Brain microvascular endothelial cell (primary cell): ENCODE results near the gene C11orf21.

Experiments used
- DNase-seq: peaks from one replicate; pipeline ENCODE4 v3.0.0-alpha.2; 2020
- H3K27ac ChIP-seq: fragments of 250-450 bp; sonication (Bioruptor Pico); 2 replicates; pipeline ENCODE4 v1.5.1; 2020; ENCODE audit warnings: mild to moderate bottlenecking, moderate library complexity
- H3K27me3 ChIP-seq: fragments of 250-450 bp; sonication (Bioruptor Pico); replicated peaks from 2 replicates; pipeline ENCODE4 v1.5.1; 2020; ENCODE audit warnings: mild to moderate bottlenecking
- H3K36me3 ChIP-seq: fragments of 250-450 bp; sonication (Bioruptor Pico); replicated peaks from 2 replicates; pipeline ENCODE4 v1.5.1; 2020; ENCODE audit warnings: mild to moderate bottlenecking
- H3K4me3 ChIP-seq: 2 replicates; pipeline ENCODE4 v1.5.1; 2011; ENCODE audit warnings: low read depth, mild to moderate bottlenecking, control low read depth, low read length, moderate library complexity
- in situ Hi-C: cut with HindIII; loops from 2 replicates; pipeline ENCODE4 v1.10.0; 2017; ENCODE audit warnings: low sequenced_read_pairs, low pct_ligation_motif_present
- TF ChIP-seq, protein P1 (sequence below): IDR thresholded peaks from 2 replicates; pipeline ENCODE4 v1.5.1; 2011; ENCODE audit warnings: low read depth, mild to moderate bottlenecking, moderate library complexity, low read length, control low read depth, inconsistent platforms; ENCODE audit errors: missing control alignments

The C11orf21 gene

DNA sequence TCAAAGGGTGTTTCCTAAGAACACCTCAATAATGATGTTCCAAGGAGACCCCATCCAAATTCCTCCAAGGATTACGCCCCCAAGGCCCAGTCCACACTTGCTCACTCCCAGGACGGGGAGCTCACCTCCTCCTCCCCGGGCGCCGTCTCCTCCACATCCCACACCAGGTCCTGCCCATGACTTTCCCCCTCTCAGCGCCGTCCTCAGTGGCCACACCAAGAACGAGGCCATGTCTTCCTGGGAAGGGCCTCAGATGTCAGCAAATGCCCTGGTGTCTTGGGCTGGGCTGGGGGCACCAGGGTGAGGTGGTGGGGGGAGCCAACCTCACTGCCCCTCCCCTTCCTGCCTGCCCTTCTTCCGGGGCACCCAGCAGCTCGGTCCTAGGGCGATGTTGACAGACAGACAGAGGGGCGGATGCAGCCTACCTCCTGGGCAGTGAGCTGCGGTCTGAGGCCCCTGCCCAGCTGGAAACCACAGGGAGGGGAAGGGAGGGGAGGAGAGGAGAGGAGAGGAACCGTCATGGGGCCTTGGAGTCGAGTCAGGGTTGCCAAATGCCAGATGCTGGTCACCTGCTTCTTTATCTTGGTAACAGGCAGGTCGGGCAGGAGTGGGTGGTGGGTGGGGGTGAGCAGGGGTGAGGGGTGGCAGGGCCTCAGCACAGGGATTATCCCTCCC lies at the start of gene C11orf21, which contains the start of gene TSPAN32:
Gene C11orf21, minus strand, starts transcription at position 288 of the 675 bp plus-strand sequence. Its CDS starts 110 bp downstream, at position 178.
Gene TSPAN32, plus strand, starts transcription at position 383 of the 675 bp plus-strand sequence. Its CDS starts 137 bp downstream, at position 520.
- H3K27me3 ChIP-seq = no peaks in the 10 kb centered on the region
- H3K27ac ChIP-seq = no peak within 1 kb of the TSS
- TF ChIP-seq, protein P1, sequence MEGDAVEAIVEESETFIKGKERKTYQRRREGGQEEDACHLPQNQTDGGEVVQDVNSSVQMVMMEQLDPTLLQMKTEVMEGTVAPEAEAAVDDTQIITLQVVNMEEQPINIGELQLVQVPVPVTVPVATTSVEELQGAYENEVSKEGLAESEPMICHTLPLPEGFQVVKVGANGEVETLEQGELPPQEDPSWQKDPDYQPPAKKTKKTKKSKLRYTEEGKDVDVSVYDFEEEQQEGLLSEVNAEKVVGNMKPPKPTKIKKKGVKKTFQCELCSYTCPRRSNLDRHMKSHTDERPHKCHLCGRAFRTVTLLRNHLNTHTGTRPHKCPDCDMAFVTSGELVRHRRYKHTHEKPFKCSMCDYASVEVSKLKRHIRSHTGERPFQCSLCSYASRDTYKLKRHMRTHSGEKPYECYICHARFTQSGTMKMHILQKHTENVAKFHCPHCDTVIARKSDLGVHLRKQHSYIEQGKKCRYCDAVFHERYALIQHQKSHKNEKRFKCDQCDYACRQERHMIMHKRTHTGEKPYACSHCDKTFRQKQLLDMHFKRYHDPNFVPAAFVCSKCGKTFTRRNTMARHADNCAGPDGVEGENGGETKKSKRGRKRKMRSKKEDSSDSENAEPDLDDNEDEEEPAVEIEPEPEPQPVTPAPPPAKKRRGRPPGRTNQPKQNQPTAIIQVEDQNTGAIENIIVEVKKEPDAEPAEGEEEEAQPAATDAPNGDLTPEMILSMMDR = no peak
- no peak for DNase-seq
- H3K4me3 ChIP-seq = no peak within 1 kb of the TSS
- H3K36me3 ChIP-seq = no peaks in the 10 kb centered on the region
- in situ Hi-C loops = no loop called here

DNA sequence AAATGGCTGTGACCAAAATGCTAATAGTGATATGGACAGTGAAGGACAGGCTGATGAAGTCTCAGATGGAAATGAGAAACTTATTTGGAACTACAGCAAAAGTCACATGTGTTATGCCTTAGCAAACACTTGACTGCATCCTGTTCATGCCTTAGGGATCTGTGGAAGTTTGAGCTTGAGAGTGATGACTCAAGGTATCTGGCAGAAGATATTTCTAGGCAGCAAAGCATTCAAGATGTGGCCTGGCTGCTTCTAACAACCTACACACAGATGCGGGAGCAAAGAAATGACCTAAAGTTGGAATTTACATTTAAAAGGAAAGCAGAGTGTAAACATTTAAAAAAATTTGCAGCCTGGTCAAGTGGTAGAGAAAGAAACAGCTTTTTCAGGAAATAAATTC lies 47.3 kb upstream of the C11orf21 start:
- in situ Hi-C loops = no loop called here
- DNase-seq = peak; percentile 13
- TF ChIP-seq, protein P1 = no peak
- H3K4me3 ChIP-seq = no peak overlapping the region
- no peaks in the 10 kb centered on the region for H3K36me3 ChIP-seq
- H3K27ac ChIP-seq = no peak overlapping the region
- no peaks in the 10 kb centered on the region for H3K27me3 ChIP-seq

DNA sequence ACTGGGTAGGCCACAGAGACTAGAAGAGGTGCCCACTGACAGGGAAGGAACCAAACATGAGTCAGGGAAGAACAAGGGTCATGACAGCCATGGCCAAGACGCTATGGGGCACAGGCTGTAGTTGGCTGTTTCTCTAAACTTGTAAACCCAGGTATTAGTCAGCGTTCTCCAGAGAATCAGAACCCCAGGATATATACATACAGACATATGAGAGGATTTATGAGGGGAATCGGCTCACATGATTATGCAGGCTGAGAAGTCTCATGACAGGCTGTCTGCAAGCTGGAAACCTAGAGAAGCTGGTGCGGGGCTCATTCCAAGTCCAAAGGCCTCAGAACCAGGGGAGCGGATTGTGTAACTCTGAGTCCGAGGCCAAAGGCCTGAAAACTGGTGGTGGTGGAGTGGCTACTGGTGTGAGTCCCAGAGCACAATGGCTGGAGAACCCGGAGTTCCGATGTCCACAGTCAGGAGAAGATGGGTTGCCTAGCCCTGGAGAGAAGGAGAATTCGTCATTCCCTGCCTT lies 45.7 kb upstream of the C11orf21 start:
- TF ChIP-seq, protein P1 = no peak
- H3K36me3 ChIP-seq = no peaks in the 10 kb centered on the region
- H3K27me3 ChIP-seq = no peaks in the 10 kb centered on the region
- no peak for DNase-seq
- in situ Hi-C loops = no loop called here
- H3K27ac ChIP-seq = no peak overlapping the region
- no peak overlapping the region for H3K4me3 ChIP-seq

DNA sequence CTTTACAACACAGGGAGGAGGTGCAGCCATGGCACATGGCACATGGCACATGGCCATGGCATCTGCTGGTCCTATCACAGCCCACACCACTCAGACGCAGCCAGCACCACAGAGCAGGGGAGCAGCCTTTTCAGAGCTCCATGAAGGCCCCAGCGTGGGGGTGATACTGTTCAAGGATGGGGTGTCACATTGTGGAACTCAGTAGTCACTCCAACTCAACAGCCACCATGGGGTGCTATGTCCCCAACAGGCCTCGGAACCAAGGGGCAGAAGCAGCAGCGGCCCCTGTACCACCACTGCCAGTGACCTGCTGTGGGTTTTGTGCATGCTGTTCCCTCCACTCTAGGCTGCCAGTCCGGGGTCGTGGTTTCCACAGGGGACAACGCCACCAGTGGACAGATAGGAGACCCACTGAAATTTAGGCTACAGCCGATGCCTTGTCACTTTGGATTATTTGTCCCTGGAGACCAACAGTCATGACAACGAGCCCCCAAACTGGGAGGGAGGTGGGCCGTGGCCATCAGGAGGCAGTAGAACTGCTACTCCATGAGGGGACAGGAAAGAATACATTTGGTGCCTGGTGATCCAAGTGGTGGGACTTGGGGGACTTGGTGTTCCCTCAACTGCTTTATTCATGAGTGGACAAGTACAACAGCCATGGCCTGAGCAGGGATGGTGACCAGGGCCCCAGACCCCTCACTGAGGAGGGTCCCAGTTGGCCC lies 45.0 kb upstream of the C11orf21 start:
- in situ Hi-C loops = no loop called here
- TF ChIP-seq, protein P1 = no peak

DNA sequence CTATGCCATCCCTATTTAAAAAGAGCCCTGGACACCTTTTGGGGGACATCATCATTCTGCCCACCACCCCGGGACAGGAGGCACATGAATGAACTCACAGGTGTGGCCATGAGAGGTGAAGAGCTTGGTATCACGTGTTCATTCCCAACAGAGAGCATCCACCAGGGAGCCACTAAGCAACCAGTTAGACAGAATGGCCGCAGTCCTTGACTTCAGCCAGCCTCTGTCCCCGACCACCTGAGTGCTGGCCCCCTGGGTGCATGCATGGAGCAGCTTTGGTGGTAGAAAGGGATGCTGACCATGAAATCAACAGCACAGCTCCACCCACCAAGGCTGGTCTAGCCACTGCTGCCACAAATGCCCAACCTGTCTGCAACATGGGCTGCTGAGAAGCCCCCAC lies 44.3 kb upstream of the C11orf21 start:
- TF ChIP-seq, protein P1 = no peak
- H3K27me3 ChIP-seq = no peaks in the 10 kb centered on the region
- no peaks in the 10 kb centered on the region for H3K36me3 ChIP-seq
- H3K27ac ChIP-seq = no peak overlapping the region
- H3K4me3 ChIP-seq = no peak overlapping the region
- DNase-seq = no peak
- in situ Hi-C loops = no loop called here

More for the DNA sequence above, 45.0 kb upstream of the C11orf21 start:
- Histone ChIP-seq H3K4me3 (no peak overlapping the region), H3K27ac (no peak overlapping the region), H3K27me3 (no peaks in the 10 kb centered on the region), H3K36me3 (no peaks in the 10 kb centered on the region)
- no peak for DNase-seq
